Embryonic facial prominence (tissue), 1 donor: ENCODE measurements around the gene RSRC1.
"Not testable (repeated sequence)": the region's sequence is repeated elsewhere in the genome, so short reads cannot be mapped to it uniquely, and the experiment has no call there.

Experiments used
- DNase-seq: peaks from one replicate; pipeline ENCODE4 v3.0.0-alpha.2; 2016; ENCODE audit errors: extremely low spot score

The RSRC1 gene

DNA sequence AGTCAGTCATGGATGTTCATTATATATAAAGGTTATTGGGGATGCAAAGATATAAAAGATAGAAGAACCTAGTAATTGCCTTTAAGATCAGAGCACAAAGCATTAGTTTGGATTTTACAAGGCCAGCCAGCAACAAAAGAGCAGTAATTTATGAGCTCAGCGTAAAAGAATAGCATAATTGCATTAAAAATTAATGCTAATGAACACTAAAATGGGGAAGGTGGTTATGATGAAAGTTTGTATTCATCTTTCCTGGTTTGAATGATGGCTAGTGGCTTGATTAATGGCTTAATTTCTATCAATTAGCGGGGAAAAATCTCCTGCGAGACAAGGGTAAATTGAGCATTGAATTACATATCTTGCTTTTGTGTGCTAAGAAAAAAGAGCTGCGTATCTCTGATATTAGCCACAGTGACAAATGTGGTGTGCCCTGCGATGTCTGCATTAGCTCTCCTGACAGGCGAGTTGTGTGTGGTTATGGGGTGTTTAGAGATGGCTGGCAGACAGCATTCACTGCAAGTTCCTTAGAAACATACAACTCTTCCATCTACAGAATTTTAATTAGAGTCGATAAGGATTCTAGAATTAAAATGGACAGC is 418.3 kb downstream of the RSRC1 start:
- DNase-seq = no peak

DNA sequence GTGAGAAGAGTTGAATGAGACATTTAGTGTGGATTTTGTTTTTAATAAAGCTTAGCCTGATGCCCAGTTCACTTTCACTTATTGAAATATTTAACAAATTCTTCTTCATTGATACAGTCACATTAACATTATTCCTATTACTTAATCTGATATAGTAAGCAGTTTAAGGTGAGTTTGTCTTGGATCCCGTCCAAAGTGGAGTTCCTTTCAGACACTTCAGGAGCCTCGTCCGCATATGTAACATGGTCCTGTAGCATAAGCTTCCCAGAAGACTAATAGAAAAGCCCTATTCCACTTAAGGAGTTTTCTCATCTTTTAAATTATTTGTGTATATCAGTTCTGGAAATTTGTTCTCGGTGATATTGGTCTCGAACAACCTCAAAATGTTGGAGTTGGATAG is 421.4 kb downstream of the RSRC1 start:
- DNase-seq = no peak

DNA sequence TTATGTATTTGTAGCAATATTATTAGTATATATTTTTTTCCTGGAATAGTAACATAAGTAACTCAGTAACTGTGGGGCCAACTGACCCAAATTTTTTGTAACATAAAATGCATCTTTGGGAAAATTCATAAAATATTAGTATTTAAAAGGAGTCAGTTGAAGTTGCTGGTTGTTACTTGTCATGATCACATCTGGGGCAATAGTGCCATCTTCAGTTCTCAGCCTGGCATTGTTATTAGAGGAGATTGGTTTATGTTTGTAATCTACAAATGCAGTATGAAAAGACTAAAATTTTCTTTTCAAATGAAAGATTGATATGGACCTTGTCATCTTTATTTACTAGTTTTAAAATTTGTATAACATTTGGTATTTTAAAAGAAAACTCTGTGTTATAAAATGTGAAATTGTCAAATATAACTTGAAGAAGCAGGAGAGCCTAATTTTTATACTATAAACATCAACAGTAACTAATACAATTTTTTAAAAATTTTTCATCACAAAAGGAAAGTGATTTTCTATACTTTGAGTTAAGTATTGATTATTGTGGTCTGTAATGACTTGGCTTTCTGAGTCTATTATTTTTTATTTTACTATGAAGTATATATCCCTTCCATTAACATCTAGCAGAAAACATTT is 422.3 kb downstream of the RSRC1 start:
- DNase-seq = peak; percentile 25

DNA sequence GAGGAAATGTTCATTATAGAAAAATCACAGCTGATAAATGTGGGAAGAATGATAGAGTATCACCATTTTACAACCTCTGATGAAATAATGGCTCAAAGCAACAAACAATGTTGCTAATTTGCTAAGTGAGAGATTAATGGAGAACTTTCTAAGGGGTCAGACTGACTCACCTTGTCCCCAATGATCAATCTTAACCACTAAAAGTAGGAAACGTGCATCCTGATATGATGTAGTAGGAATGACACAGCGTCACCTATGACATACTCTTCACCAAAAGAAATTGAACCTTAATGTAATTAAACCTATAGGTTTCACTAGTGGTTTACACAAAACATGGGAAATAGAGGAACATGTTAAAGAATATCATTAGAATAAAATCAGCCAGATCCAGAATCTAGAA is 426.0 kb downstream of the RSRC1 start:
- no peak for DNase-seq

DNA sequence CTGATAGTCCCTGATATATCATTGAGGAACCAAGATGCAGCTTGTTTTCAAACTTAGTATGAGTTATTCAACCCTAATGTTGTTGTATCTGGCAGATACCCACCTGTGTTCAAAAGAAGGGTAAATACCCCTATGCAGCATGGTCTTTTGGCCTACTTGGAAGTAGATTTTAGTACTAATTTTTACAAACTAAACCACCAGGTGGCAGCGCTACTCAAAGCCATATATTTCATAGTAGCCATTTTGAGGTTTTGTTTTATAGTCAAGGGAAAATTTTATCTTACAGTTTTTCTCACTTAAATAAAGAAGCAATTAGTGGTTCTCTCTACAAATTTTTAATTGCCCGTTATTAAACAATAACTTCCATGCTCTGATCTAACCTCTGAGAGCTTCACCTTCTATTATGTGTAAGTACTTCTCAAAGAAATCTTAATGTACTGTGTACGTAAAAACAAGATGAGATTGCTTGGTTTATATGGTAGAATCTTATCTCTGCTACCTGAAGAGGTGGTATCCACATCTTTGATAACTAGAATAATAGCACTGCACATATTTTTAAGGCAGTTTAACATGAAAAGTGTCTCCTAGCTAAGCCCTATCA is 429.6 kb downstream of the RSRC1 start:
- DNase-seq = no peak

DNA sequence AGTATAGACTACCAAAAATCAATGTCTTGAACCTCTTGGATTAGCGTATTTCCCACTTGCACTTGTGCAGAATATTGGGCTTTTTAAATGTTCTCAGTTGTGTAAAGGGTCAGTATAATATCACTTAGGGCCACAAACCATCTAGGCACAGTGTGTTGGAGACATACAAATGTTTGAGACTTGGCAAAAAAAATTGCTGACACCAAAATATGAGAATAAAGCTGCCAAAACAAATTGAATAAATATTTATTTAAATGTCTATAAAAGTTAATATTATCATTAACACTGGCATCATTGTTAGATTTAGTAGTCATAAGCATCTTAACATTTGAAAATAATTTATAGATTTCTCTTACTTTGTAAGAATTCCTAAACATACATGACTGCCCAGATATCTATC is 430.2 kb downstream of the RSRC1 start:
- DNase-seq = no peak

DNA sequence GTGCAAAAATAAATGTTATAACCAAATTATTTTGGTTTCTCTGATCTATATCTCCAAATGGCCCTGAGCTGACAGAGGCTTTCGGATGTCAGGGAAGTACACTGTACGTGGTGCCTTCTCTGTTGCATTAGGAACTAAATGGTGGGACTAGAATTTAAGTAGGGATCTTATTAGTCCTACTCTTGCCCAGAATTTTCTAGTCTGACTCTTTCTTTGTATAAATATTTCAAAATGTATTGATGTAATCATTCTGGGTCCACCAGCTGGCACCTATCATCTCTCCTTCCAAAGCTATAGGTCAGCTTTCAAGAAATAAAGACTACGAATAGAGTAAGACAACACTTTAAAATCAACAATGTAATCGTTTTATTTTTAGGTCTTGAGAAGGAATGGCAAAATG is 438.8 kb downstream of the RSRC1 start:
- no peak for DNase-seq

DNA sequence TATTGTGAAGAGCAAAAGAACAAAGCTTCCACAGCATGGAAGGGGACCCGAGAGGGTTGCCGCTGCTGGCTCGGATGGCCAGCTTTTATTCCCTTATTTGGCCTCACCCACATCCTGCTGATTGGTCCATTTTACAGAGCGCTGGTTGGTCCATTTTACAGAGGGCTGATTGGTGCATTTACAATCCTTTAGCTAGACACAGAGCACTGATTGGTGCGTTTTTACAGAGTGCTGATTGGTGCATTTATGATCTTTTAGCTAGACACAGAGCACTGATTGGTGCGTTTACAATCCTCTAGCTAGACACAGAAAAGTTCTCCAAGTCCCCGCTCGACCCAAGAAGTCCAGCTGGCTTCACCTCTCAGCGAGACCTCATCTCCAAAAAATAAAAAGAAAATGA is 440.0 kb downstream of the RSRC1 start:
- not testable (repeated sequence) for DNase-seq

DNA sequence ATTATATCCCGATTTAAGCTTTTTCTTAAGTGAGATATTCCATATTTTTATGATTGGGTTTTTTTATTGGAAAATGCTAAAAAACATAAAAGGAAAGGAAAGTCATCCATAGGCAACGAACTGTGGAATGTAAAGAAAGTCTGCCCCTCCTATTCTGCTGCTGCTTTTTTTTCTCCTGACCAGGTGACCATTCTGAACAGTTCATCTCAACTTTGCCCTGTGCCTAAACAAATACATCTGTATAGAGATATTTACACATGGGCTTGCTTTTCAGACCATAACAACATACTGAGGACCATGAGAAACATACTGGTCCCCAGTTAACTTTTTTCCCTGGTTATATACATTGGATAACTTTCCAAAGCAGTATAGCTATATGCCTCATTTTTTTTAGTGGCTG is 442.2 kb downstream of the RSRC1 start:
- DNase-seq = no peak

DNA sequence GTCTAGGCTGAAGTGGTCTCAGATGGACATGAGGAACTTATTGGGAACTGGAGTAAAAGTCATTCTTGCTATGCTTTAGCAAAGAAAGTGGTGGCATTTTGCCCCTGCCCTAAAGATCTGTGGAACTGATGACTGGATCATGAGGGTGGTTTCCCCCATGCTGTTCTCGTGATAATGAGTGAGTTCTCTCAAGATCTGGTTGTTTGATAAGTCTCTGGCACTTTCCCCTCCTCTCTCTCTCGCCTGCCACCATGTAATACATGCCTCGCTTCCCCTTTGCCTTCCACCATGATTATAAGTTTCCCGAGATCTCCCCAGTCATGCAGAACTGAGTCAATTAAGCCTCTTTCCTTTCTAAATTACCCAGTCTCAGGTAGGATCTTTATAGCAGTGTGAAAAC is 449.6 kb downstream of the RSRC1 start:
- no peak for DNase-seq

DNA sequence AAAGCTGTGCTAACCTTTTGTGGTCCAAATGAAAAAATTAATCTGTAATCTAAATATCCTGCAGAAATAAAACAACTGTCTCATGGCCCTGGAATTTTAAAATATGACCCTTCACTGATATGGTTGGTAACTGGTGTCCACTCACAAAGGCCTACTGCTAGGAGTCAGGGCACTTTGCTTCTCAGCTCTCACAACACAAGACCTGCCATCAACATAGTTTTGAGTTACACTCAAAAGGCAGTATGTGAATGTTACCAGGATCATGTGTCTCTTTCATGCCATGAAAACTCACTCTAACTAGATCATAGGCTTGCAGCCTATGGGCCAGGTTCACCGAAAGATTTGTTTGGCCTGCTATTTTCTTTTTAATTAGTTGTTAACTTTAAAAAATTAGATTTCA is 451.1 kb downstream of the RSRC1 start:
- no peak for DNase-seq

DNA sequence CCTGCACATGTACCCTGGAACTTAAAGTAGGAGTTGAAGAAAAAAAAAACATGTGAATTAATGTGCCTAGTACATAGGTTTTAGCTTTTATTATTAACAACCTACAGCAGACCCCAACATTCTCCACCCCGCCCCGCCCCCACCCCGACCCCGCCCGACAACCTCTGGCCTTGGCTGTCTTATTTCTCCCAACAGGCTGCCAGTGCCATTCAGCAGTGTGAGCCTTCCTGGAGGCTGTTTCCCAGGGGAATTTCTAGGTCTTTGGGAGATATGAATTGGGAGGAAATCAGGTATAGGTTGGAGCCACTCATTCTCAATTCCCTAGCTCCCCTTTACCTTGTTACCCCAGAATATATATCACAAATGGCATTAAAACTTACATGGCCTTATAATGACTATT is 452.8 kb downstream of the RSRC1 start:
- DNase-seq = no peak

DNA sequence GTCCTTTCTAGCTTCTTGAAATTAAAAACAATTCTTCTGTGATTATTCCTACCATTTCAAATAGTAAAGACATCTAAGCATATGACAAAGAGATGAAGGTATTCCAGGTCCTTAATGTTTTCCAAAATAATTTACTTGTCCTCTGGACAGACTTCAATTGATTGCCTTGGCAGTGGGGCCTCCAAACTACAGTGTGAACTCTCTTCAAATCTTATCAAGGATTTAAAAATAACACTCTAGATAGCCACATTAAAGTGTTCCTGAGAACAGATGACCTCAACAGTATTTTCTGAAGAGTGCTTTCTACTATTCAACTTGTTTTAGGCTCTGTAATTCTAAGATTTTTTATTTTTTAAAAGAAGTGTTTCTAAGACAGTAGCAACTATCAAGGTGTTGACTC is 453.2 kb downstream of the RSRC1 start:
- no peak for DNase-seq

DNA sequence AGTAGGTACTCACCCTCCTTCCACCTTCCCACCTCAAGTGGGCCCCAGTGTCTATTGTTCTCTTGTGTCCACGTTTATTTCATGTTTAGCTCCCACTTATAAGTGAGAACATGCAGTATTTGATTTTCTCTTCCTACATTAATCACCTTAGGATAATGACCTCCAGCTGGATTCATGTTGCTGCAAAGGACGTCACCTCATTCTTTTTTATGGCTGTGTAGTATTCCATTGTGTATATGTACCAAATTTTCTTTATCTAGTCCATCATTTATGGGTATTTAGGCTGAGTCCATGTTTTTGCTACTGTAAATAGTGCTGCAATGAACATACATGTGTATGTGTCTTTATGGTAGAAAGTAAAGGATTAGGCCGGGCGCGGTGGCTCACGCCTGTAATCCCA is 455.2 kb downstream of the RSRC1 start:
- DNase-seq = no peak

DNA sequence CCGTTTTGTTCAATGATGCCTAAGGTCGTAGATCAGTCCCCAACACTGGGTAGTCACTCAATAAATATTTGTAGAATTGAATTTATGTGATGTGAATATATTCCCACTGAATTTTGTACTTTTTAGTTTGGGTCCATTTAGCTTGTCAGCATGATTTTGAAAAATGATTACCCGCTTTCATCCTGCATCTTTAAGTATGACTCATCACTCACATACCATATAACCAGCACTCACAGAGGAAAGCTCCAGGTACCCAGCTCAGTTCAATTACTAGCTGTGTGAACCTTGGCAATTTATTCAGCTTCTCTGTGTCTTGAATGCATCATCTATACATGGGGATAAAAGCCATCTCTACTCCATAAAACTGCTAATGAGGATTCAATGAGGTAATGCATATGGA is 458.9 kb downstream of the RSRC1 start:
- DNase-seq = no peak

DNA sequence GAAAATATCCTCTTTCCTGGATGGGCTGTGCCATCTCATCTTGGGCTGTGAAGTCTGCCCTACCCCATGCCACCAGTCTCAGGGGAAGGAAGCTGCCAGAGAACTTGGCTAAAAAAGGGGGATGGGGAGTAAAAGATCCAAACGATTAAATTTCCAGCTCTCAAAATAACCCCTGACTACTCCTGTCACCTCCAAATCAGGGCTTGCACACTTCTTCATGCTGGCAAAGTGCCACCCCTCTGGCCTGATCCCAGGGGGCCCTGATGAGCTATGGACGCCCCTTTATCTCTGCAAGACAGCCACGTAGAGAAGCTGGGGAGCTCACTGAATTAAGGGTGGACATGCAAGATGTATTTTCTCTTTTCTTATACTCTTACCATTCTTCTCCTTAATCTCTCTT is 459.9 kb downstream of the RSRC1 start:
- no peak for DNase-seq

DNA sequence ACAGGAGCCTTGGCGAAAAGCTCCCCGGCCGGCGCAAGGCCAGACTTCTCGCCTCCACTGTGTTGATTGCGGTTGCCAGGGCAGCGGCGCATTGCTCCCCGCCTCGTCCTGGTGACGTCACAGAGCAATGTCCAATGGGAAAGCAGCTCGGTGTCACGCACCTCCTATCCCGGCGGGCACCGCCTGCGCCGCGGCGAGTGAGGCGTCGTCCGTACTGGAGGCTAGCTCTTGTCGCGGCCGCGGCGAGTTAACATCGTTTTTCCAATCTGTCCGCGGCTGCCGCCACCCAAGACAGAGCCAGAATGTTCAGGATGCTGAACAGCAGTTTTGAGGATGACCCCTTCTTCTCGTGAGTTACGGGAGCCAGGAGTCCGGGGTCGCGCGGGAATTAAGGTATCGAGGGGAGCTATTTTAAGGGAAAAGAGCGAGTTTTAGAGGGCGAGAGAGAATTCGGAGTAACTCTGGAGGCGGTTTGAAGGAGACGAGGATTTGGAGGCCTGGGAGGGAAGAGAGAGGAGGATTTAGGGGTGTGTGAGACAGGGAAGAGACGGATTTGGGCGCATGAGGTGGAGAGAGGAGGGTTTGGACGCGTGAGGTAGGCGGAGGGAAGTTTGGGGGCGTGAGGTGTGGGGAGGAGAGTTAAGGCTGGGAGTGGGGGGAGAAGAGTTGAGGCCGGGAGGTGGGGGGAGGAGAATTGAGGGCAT is 461.3 kb downstream of the RSRC1 start, which contains the start of gene MLF1:
TSS of gene MLF1 (plus strand) at position 196 of the 704 bp plus-strand sequence. CDS start at position 303, 107 bp downstream.
- DNase-seq = peak; percentile 92

DNA sequence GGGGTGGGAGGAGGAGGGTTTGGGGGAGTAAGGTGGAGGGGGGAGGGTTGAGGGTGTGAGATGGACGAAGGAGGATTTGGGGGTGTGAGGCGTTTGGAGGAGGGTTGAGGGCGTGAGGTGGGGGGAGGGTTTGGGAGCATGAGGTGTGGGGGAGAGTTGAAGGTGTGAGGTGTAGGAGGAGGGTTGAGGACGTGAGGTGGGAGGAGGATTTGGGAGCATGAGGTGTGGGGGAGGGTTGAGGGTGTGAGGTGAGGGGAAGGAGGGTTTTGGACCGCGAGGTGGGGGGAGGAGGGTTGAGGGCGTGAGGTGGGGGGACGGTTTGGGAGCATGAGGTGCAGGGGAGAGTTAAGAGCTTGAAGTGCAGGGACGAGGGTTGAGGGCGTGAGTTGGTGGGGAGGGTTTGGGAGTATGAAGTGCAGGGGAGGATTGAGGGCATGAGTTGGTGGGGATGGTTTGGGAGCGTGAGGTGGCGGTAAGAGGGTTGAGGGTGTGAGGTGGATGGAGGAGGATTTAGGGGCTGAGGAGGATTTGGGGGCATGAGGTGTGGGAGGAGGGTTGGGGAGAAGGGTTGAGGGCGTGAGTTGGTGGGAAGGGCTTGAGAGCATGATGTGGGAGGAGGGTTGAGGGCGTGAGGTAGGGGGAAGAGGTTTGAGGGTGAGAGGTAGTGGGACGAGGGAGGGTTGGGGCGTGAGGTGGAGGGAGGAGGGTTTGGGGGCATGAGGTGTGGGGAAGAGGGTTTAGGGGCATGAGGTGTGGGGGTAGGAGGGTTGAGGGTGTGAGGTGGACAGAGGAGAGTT is 462.3 kb downstream of the RSRC1 start:
- no peak for DNase-seq

DNA sequence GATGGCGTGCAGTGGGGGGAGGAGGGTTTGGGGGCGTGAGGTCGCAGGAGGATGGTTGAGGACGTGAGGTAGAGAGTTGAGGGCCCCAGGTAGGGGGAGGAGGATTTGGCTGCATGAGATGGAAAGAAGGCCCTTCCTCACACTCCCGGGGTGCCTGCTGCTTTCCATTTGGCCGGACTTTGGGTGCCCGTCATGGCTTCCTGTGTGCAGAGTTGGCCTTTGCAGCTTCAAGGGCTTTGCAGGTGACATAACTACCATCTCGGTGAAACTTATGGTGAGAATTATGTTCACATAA is 462.8 kb downstream of the RSRC1 start:
- no peak for DNase-seq

DNA sequence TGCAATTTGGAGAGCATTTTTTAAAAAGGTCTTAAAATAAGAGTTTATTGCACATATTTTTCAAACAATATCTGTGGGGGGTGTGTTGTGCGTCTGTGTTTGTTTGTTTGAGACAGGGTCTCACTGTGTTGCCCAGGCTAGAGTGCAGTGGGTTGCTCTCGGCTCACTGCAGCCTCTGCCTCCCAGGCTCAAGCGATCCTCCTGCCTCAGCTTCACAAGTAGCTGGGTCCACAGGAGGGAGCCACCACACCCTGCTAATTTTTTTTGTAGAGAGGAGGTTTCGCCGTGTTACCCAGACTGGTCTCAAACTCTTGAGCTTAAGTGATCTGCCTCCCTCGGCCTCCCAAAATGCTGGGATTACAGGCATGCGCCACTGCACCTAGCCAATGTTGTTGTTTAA is 463.8 kb downstream of the RSRC1 start:
- DNase-seq = no peak

DNA sequence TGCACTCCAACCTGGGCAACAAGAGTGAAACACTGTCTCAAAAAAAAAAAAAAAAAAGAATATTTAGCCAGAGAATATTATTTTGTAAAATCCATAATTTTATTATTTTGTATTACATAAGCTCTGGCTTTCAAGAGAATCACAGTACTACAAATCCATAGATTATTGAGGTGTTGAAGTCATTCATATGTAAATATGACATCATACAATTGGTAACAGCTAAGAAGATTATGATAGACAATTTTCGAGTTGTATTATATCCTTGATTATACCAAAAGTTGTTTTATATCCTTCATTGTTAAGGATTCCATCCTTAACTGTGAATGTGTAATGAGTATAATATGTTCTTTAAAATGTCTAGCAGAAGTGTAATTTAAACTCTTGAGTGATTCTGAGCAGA is 464.8 kb downstream of the RSRC1 start:
- no peak for DNase-seq

DNA sequence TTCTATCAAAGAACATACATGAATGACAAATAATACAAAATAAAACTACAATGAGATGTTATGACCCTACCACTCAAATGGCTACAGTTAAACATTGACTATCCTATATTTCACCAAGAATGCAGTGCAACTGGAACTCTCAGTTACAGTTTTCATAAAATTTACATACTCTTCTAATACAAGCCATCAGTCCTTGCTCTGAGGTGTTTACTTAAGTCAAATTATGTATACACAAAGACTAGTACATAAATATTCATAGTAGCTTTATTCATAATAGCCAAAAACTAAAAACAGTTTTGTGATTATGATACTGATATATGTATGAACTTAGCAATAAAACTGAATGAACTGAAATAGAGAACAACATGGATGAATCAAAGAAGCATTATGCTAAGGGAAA is 480.3 kb downstream of the RSRC1 start:
- no peak for DNase-seq
